ENCODE results near the gene PSMD10. TPM values are rescaled to one million over a fixed set of nuclear protein-coding genes. Genes with fewer than 3 reads are reported as not detected.

PSMD10 gene
- total RNA-seq, 1 experiment from 2014 or later: 106 TPM

DNA sequence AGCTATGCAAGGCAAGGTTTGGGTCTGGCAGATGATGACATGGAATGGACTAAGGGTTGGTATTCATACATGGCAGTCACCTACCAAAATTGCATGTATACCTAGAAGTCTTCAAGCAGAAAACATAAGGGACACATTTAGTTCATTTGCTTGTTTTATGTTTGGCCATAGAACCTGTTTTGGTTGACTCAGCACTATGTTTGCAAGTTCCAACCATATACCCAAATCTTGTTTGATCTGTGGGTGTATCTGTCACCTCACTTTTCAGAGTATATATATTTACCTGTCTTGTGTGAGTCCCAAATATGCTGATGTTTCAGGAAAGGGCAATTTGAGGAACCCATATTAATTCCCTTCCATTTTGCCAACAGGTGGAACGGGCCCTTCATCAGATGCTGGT lies 39.5 kb upstream of the PSMD10 start:
- Histone ChIP-seq H4K20me1 (ENCODE audit: insufficient read depth) (no peaks in the 10 kb centered on the region), H3K4me3 (no peak overlapping the region), H3K79me2 (ENCODE audit: low read depth) (no peaks in the 10 kb centered on the region), H3K9me2 (ENCODE audit: insufficient read depth) (no peaks in the 10 kb centered on the region), H3K36me3 (ENCODE audit: low read depth) (no peaks in the 10 kb centered on the region), H3K27ac (no peak overlapping the region), H2AFZ (no peak overlapping the region), H3K4me1 (replicated peaks; ENCODE audit: insufficient read depth) (no peaks in the 10 kb centered on the region), H3K9me3 (ENCODE audit: insufficient read depth, low read depth) (no peaks in the 10 kb centered on the region), H3F3A (ENCODE audit: insufficient read depth, low read depth) (peaks cover 6% of the 10 kb centered on the region; the same call in 1 of the 2 replicates), H3K4me2 (no peak overlapping the region), H3K27me3 (ENCODE audit: insufficient read depth, low read depth) (no peaks in the 10 kb centered on the region)
- DNase-seq: no peak
- BruUV-seq (replicated peaks): no TSS peak
- intact Hi-C loops (cut with micrococcal nuclease; ENCODE audit: unreplicated experiment): no loop called here
- ChIA-PET CTCF (no interaction called here), POLR2A (ENCODE audit: unreplicated experiment) (no interaction called here)
- TF ChIP-seq CTCF (conservative IDR thresholded peaks at IDR 0.05): no peak
- TF ChIP-seq EZH2 (IDR thresholded peaks at IDR 0.05; ENCODE audit: low read depth): no peak

DNA sequence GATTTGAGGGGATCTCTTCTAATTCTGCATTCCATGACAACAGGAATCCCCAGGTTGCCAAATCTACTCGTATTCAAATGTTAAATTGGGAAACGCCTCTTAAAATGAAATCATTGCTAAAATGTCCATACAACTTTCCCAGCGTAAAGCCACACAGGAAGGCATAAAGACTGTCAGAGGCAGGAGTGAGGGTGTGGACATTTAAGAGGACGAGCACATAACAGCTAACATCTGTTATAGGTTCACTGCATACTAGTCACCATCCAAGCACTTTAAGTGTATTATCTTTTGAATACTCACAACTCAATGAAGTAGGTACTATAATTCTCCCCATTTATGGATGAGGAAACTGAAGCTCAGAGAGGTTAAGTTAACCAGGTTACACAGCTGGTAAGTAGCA lies 35.8 kb upstream of the PSMD10 start:
- H2AFZ ChIP-seq: no peak overlapping the region
- DNase-seq: no peak
- H3K79me2 ChIP-seq (ENCODE audit: low read depth): no peaks in the 10 kb centered on the region
- TF ChIP-seq CTCF (conservative IDR thresholded peaks at IDR 0.05) (no peak), EZH2 (IDR thresholded peaks at IDR 0.05; ENCODE audit: low read depth) (no peak)
- peaks cover 6% of the 10 kb centered on the region; the same call in 1 of the 2 replicates for H3F3A ChIP-seq (ENCODE audit: insufficient read depth, low read depth)
- H3K27ac ChIP-seq: no peak overlapping the region
- H3K9me2 ChIP-seq (ENCODE audit: insufficient read depth): no peaks in the 10 kb centered on the region
- ChIA-PET CTCF (no interaction called here), POLR2A (ENCODE audit: unreplicated experiment) (no interaction called here)
- H4K20me1 ChIP-seq (ENCODE audit: insufficient read depth): no peaks in the 10 kb centered on the region
- H3K4me2 ChIP-seq: no peak overlapping the region
- H3K36me3 ChIP-seq (ENCODE audit: low read depth): no peaks in the 10 kb centered on the region
- no TSS peak for BruUV-seq (replicated peaks)
- no peak overlapping the region for H3K4me3 ChIP-seq
- H3K9me3 ChIP-seq (ENCODE audit: insufficient read depth, low read depth): no peaks in the 10 kb centered on the region
- H3K27me3 ChIP-seq (ENCODE audit: insufficient read depth, low read depth): no peaks in the 10 kb centered on the region
- H3K4me1 ChIP-seq (replicated peaks; ENCODE audit: insufficient read depth): no peaks in the 10 kb centered on the region
- intact Hi-C loops (cut with micrococcal nuclease; ENCODE audit: unreplicated experiment): no loop called here

- intact Hi-C loops (cut with micrococcal nuclease; ENCODE audit: unreplicated experiment): no loop called here
- ChIA-PET POLR2A (ENCODE audit: unreplicated experiment) (no interaction called here), CTCF (no interaction called here)
- Histone ChIP-seq H3K79me2 (ENCODE audit: low read depth) (no peaks in the 10 kb centered on the region), H3K27me3 (ENCODE audit: insufficient read depth, low read depth) (no peaks in the 10 kb centered on the region), H4K20me1 (ENCODE audit: insufficient read depth) (no peaks in the 10 kb centered on the region), H3K4me2 (no peak overlapping the region), H3K4me1 (replicated peaks; ENCODE audit: insufficient read depth) (no peaks in the 10 kb centered on the region), H3K9me2 (ENCODE audit: insufficient read depth) (no peaks in the 10 kb centered on the region), H3F3A (ENCODE audit: insufficient read depth, low read depth) (peaks cover 3% of the 10 kb centered on the region; the same call in 1 of the 2 replicates), H3K9me3 (ENCODE audit: insufficient read depth, low read depth) (no peaks in the 10 kb centered on the region), H3K27ac (no peak overlapping the region), H3K36me3 (ENCODE audit: low read depth) (no peaks in the 10 kb centered on the region), H3K4me3 (no peak overlapping the region), H2AFZ (no peak overlapping the region)
- DNase-seq: no peak
- TF ChIP-seq EZH2 (IDR thresholded peaks at IDR 0.05; ENCODE audit: low read depth): no peak
- TF ChIP-seq CTCF (conservative IDR thresholded peaks at IDR 0.05): no peak
- no TSS peak for BruUV-seq (replicated peaks)
These were observed 35.3 kb upstream of the PSMD10 start for GRCh38 chrX:108126661-108127060.
